Activated CD4-positive, CD25-positive, alpha-beta regulatory T cell treated with anti-CD3 and anti-CD28 coated beads, Interleukin-2, amount 50 U/mL, for 16 hours (primary cell): ENCODE measurements around the gene RALGPS1.

ENCODE experiments used
- DNase-seq: peaks from one replicate; pipeline ENCODE4 v3.0.0-alpha.2; 2020; ENCODE audit warnings: low read depth, low spot score

Gene RALGPS1

DNA sequence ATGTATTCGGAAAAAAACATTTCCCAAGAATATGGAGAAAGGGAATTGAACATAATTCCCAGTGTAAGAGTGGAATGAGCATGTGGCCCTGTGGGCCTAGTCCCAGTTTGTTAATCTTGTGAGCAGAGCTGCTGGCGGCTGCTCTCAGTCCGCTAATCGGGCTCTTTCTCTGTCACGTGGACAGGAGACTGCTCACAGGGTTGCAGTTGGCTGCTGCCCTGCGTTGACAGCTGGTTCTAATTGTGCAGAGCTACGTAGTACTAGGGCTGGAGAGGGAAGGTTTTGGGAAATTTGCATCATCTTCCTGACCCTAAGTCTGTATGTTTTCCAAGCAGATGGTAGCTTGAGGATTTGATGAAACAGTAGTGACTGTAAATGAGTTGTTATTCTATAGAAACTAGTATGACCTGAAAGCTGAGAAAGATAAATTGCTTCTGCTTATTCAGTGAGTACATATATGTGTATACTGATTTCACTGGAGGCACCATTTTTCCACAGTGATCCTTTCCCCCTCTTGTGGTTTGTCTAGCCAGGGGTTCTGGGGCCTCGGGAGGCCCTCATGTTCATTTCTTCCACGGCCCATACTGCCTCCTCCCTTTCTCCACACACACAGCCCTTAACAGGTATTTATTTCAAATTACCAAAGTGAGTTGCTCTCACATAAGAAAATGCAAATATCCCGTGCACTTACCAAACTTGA lies 107.2 kb downstream of the RALGPS1 start:
- no peak for DNase-seq

GRCh38 chr9:127022913-127023660 lies 108.5 kb downstream of the RALGPS1 start:
- DNase-seq = no peak

DNA sequence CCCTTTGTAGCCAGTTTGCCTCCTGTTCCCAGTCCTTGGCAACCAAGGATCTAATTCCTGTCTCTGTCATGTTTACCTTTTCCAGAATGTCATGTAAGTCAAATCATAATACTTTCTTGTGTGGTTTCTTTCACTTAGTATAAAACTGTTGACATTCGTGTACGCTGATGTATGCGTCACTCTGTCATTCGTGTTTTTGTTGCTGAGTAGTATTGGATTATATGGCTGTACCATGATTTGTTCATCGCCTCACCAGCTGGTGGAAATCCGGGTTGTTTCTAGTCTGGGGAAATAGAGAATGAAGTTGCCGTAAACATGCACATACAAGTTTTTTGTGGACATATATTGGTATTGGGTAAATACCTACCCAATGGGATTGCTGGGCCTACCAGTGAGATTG lies 110.5 kb downstream of the RALGPS1 start:
- DNase-seq = no peak

DNA sequence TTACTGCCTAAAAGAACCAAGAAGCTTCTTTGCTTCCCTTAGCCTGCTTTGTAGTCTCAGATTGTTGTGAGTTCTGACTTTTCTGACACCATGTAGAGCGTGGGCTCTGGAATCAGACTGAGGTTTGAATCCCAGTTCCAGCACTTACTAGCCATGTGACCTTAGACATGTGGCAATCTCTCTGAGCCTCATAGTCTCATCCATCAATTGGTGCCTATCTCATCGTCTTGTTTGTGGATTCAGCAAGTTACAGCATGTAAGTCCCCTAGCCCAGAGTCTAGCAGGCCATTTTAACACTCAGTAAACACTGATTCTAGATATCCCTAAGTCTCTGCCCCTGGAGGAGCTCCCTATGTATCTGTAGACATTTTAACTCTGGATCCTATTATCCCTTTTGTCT lies 113.1 kb downstream of the RALGPS1 start:
- DNase-seq = no peak

GRCh38 chr9:127029548-127029947 lies 115.0 kb downstream of the RALGPS1 start:
- DNase-seq = no peak

DNA sequence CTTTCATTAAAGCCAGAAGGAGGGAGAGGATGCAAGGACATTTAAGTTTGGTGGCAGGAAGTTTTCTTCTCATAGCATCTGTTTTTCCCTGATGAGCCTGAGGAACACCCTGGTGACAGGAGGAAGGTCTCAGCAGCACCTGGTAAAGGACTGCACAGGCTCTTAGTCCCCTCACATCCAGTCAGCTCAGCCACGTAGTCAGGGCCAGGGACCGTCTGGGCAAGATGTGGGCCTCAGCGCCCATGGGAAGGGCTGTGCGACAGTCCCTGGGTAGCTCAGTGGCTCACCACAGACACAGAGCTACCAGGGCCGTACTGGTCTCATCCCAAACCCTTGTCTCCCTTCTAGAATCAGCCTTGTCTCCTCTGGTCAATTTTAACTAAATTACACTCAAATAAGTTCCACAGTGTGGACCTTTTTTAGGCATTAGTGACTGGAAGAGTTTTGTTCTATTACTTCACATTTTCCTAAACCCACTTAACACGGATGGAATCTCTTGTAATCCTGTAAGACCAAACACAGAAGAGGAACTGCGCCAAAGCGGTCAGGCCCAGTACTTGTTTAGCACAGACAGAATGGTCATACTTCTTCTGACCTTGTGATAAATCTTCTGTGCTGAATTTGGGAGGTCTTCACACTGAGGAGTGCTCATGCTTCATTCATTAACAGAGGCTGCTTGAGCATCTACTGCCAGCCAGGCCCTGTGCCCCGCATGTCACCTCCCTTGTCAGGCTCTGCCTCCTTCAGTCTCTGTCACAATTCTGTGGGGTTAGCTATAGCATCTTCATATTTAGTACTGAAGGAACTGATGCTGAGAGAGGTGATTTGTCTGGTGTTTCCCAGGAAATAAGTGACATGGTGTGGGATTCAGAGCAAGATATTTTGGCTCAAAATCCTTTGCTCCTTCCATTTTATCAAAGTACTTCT lies 116.5 kb downstream of the RALGPS1 start:
- DNase-seq = no peak

DNA sequence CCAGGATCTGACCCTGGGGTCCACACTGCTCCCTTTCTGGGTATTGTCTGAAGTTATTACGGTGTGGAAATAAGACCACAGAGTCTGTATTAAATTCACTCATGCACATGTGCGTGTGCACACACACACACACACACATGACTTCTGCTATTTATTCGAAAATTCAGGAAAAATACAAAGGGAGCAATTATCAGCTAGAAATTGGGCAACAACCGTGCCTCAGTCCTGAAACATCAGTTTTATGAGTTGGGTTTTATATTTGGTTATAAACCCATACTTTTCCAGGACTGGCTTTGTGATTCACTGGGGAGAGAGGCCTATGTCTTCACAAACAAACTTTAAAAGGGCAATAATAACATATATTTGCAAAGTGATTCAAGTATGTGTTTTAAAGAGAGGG lies 117.7 kb downstream of the RALGPS1 start:
- no peak for DNase-seq

GRCh38 chr9:127033061-127033460 lies 118.5 kb downstream of the RALGPS1 start:
- no peak for DNase-seq

GRCh38 chr9:127033789-127034188 lies 119.2 kb downstream of the RALGPS1 start:
- no peak for DNase-seq

GRCh38 chr9:127034691-127035090 lies 120.1 kb downstream of the RALGPS1 start:
- no peak for DNase-seq

- no peak for DNase-seq
These were observed 120.8 kb downstream of the RALGPS1 start for GRCh38 chr9:127035423-127035822.

DNA sequence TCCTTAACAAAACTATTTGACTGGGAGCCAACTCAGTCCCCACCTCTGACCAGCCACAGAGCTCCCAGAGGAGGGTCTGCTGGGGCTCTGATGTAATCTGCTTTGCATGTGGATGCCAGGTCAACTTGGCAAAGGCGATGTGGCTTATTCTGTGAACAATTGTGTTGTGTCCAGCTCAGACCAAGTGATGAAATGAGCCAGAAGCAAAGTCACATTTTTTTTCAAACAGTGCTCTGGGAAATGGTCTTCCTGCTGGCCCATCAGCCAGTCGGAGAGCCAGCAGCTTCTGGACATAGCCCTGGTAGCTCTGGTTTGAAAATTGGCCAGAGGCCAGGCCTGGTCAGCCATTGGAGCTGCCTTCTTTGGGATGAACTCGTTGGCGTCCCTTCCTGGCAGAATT lies 121.4 kb downstream of the RALGPS1 start:
- no peak for DNase-seq

- no peak for DNase-seq
These were observed 121.9 kb downstream of the RALGPS1 start for GRCh38 chr9:127036437-127036836.

DNA sequence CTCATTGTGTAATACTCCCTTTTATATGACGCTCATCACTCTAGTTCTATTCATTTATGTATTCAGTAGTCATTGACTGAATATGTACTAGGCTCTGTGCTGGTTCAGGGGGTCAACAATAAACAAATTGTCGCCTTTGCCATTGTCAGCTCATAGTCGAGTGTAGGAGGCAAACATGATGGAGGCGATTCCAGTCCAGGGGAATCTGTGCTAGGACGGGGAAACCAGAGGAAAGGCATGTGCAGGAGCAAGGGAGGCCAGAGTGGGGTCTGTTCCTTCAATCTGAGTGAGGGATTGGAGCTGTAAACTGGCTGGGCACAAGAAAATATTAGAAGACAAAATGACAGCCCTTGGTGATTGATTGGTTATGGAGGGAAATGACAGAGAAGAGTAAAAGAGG lies 123.9 kb downstream of the RALGPS1 start:
- DNase-seq = no peak

- DNase-seq = no peak
These were observed 124.9 kb downstream of the RALGPS1 start for GRCh38 chr9:127039492-127039891.

GRCh38 chr9:127045148-127045547 lies 130.6 kb downstream of the RALGPS1 start:
- no peak for DNase-seq

DNA sequence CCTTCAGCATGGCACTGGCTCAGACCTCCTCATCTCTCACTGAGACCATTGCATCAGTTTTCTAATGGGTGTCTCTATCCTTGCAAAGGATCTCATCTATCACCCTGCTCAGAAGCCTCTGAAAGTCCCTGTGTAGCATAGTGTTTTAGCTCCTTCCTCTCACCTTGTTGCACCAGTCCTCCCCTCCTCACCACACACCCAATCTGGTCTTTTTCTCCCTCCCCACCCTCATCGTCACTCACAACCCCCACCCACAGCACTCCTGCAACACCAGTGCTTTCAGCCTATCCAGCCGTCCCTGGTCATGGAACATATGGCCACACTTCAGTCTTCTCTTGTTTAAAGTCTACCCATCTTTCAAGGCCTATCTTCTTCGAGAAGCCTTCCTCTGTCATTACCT lies 133.4 kb downstream of the RALGPS1 start:
- DNase-seq = no peak

DNA sequence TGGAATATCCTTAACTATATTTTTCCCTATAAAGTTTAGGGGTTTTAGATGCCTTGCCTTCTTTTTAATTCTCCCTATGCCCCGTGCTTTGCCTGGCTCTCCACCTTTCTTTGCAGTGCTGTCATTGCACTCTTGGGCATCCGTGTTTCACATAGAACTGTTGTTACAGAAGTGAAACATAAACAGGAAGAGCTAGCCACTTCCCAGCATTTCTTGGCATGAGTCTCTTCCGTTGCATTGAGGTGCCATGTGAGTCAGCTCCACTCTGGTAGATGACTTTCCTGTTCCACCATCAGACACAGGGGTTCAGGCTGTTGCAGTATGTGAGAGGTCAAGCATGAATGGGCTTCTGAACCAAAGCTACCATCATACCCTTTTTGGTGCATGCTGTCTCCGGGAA lies 134.5 kb downstream of the RALGPS1 start:
- no peak for DNase-seq

- no peak for DNase-seq
These were observed 135.0 kb downstream of the RALGPS1 start for GRCh38 chr9:127049581-127049980.

DNA sequence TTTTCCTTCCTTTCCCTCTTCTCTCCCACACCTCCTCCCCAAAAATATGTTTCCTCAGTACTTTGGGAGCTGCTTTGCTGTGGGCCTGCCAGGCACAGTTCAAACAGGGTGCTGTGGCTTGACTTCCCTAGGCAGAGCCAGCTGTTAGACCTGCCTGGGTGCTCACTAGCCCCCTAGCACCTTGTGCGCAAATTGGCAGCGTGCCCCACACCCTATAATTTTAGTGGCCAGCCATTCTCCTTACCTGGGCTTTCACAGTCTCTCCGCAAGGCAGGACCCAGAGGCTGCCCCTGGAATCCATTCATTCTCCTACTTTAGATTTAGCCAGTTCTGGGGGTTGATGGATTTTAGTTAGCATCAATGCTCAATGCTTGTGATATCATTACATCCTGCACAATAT lies 135.6 kb downstream of the RALGPS1 start:
- DNase-seq = no peak

GRCh38 chr9:127050591-127051001 lies 136.0 kb downstream of the RALGPS1 start:
- no peak for DNase-seq

GRCh38 chr9:127051881-127052595 lies 137.5 kb downstream of the RALGPS1 start:
- DNase-seq = no peak
